IMR-90 (cell line): ENCODE results near the gene KRTAP5-4. TPM values are rescaled to one million over a fixed set of nuclear protein-coding genes. Genes with fewer than 3 reads are reported as not detected.
"Not testable (repeated sequence)": the region's sequence is repeated elsewhere in the genome, so short reads cannot be mapped to it uniquely, and the experiment has no call there.

Experiments
- ATAC-seq: fragments of 200-7000 bp; cut with Tn5 transposase; 2 replicates; pipeline ENCODE4 v1.9.1; 2020; ENCODE audit warnings: low read depth, mild to moderate bottlenecking, moderate library complexity
- BruUV-seq: library from RNA; stranded (reverse); fragments of 400-500 nt; replicated peaks from 2 replicates; lab custom pipeline; 2021; lab: Mats Ljungman, UMichigan
- CTCF ChIA-PET: fragments of 300-600 bp; formaldehyde crosslinking; extraction: SDS; loops from one replicate; lab custom pipeline; 2021; ENCODE audit warnings: antibody characterized with exemption; lab: Yijun Ruan, JAX
- POLR2A ChIA-PET: fragments of 300-600 bp; sonication (Branson Sonifier 250); formaldehyde crosslinking; loops from one replicate; lab custom pipeline; 2022; ENCODE audit warnings: antibody characterized with exemption; ENCODE audit not compliant: unreplicated experiment; lab: Charles Lee
- DNase-seq: peaks from one replicate; pipeline ENCODE4 v3.0.0; 2013
- H2AFZ ChIP-seq: replicated peaks from 2 replicates; pipeline ENCODE3; 2013; ENCODE audit warnings: low read length, mild to moderate bottlenecking; ENCODE audit not compliant: poor library complexity
- H2AK5ac ChIP-seq: 2 replicates; pipeline ENCODE4 v1.6.1; 2013; ENCODE audit warnings: low read depth, low read length, inconsistent platforms
- H2AK9ac ChIP-seq: replicated peaks from 2 replicates; pipeline ENCODE3; 2013; ENCODE audit warnings: mild to moderate bottlenecking, low read depth, low read length, moderate library complexity; ENCODE audit not compliant: poor library complexity
- H2BK120ac ChIP-seq: 2 replicates; pipeline ENCODE4 v1.6.1; 2013; ENCODE audit warnings: low read depth, low read length, inconsistent platforms
- H2BK15ac ChIP-seq: 3 replicates; pipeline ENCODE4 v1.6.1; 2013; ENCODE audit warnings: low read depth, low read length, inconsistent platforms
- H2BK20ac ChIP-seq: 2 replicates; pipeline ENCODE4 v1.6.1; 2013; ENCODE audit warnings: low read depth, mild to moderate bottlenecking, inconsistent platforms, low read length, moderate library complexity
- H2BK5ac ChIP-seq: 2 replicates; pipeline ENCODE4 v1.6.1; 2013; ENCODE audit warnings: mild to moderate bottlenecking, low read depth, low read length, inconsistent platforms; ENCODE audit not compliant: poor library complexity, severe bottlenecking
- H3K14ac ChIP-seq: replicated peaks from 2 replicates; pipeline ENCODE4 v1.6.1; 2013; ENCODE audit warnings: low read depth, low read length, inconsistent platforms
- H3K18ac ChIP-seq: 2 replicates; pipeline ENCODE4 v1.6.1; 2013; ENCODE audit warnings: low read depth, low read length, control low read depth
- H3K23ac ChIP-seq: 2 replicates; pipeline ENCODE4 v1.6.1; 2013; ENCODE audit warnings: low read depth, low read length, inconsistent platforms
- H3K27ac ChIP-seq: 2 replicates; pipeline ENCODE4 v1.5.1; 2013; ENCODE audit warnings: mild to moderate bottlenecking, control low read depth, low read length; ENCODE audit not compliant: insufficient read depth
- H3K27me3 ChIP-seq: 2 replicates; pipeline ENCODE4 v1.6.1; 2013; ENCODE audit warnings: low read length; ENCODE audit not compliant: control insufficient read depth, insufficient read depth
- H3K36me3 ChIP-seq: 2 replicates; pipeline ENCODE4 v1.6.1; 2013; ENCODE audit warnings: low read length, mixed read lengths; ENCODE audit not compliant: control insufficient read depth, insufficient read depth
- H3K4ac ChIP-seq: 2 replicates; pipeline ENCODE4 v1.6.1; 2013; ENCODE audit warnings: low read depth, low read length, inconsistent platforms
- H3K4me1 ChIP-seq: 2 replicates; pipeline ENCODE4 v1.6.1; 2013; ENCODE audit warnings: low read length, mixed read lengths; ENCODE audit not compliant: control insufficient read depth, insufficient read depth
- H3K4me2 ChIP-seq: 2 replicates; pipeline ENCODE4 v1.6.1; 2013; ENCODE audit warnings: low read depth, mild to moderate bottlenecking, control low read depth, low read length, moderate library complexity
- H3K4me3 ChIP-seq: 2 replicates; pipeline ENCODE4 v1.5.1; 2013; ENCODE audit warnings: low read depth, mild to moderate bottlenecking, control low read depth, low read length, moderate library complexity; ENCODE audit not compliant: insufficient read depth
- H3K56ac ChIP-seq: 2 replicates; pipeline ENCODE4 v1.6.1; 2013; ENCODE audit warnings: low read length, inconsistent platforms; ENCODE audit not compliant: insufficient read depth; ENCODE audit errors: extremely low read depth
- H3K79me1 ChIP-seq, 2 experiments: 2 replicates each; pipeline ENCODE4 v1.6.1; 2013; ENCODE audit warnings: low read length in 2 of 2, inconsistent platforms in 1 of 2, low read depth in 1 of 2
- H3K9ac ChIP-seq: 2 replicates; pipeline ENCODE4 v1.6.1; 2013; ENCODE audit warnings: low read depth, low read length, control low read depth
- H3K9me1 ChIP-seq: 2 replicates; pipeline ENCODE4 v1.6.1; 2013; ENCODE audit warnings: low read length, inconsistent platforms; ENCODE audit not compliant: insufficient read depth
- H3K9me3 ChIP-seq: 2 replicates; pipeline ENCODE4 v1.6.1; 2013; ENCODE audit warnings: low read length; ENCODE audit not compliant: control insufficient read depth, insufficient read depth
- H4K20me1 ChIP-seq: 2 replicates; pipeline ENCODE4 v1.6.1; 2013; ENCODE audit warnings: low read length, inconsistent platforms; ENCODE audit not compliant: insufficient read depth
- H4K5ac ChIP-seq: 2 replicates; pipeline ENCODE4 v1.6.1; 2013; ENCODE audit warnings: mild to moderate bottlenecking, low read depth, low read length, control low read depth
- H4K8ac ChIP-seq, 2 experiments: 2 replicates each; pipeline ENCODE4 v1.6.1; 2013; ENCODE audit warnings: low read depth in 2 of 2, low read length in 2 of 2, control low read depth in 1 of 2, inconsistent platforms in 1 of 2
- H4K91ac ChIP-seq: 2 replicates; pipeline ENCODE4 v1.6.1; 2013; ENCODE audit warnings: low read depth, low read length, inconsistent platforms; ENCODE audit not compliant: insufficient read depth
- WGBS, 2 experiments: methylation state at CpG; one replicate each; pipeline versions ENCODE4 v1.1.5 to v1.1.7; 2013; ENCODE audit warnings: missing lambda C conversion rate in 2 of 2; ENCODE audit not compliant: insufficient read length in 1 of 2; ENCODE audit errors: extremely low coverage in 2 of 2; 5-methylcytosine and 5-hydroxymethylcytosine counted together
- dilution Hi-C: fragments of 300-500 bp; cut with HindIII; formaldehyde crosslinking; loops from one replicate; pipeline ENCODE4 v1.14.3; 2018; ENCODE audit warnings: low sequenced_read_pairs; ENCODE audit not compliant: unreplicated experiment
- in situ Hi-C: fragments of 300-500 bp; cut with MboI; formaldehyde crosslinking; loops from 3 replicates; pipeline ENCODE4 v1.14.3; 2019; ENCODE audit warnings: low sequenced_read_pairs, inconsistent platforms, mixed read lengths
- intact Hi-C: fragments of 100-400 bp; cut with micrococcal nuclease; formaldehyde crosslinking; loops from 2 replicates; pipeline ENCODE4 v1.10.0; 2022
- polyA plus RNA-seq, 3 experiments: library from polyadenylated mRNA; depleted of rRNA; stranded (reverse); fragments of >200 nt; gene quantifications; 2 replicates each; pipeline ENCODE4 v1.2.3, GENCODE V29; 2012; ENCODE audit warnings: low replicate concordance in 1 of 3
- total RNA-seq: library from RNA; depleted of rRNA; stranded (reverse); fragments of >200 nt; gene quantifications from 2 replicates; pipeline ENCODE4 v1.2.3, GENCODE V29; 2012

The KRTAP5-4 gene
- total and polyA plus RNA-seq, 2 of the 4 experiments (the other 2 are of a cell fraction): not detected

- H3K18ac ChIP-seq, H4K5ac ChIP-seq, intact Hi-C loops, POLR2A ChIA-PET, H2BK5ac ChIP-seq, H4K8ac ChIP-seq, BruUV-seq, H2BK15ac ChIP-seq, H3K27ac ChIP-seq, H4K91ac ChIP-seq, DNase-seq, H3K56ac ChIP-seq, H3K4me3 ChIP-seq, in situ Hi-C loops, H3K4me2 ChIP-seq, H3K4ac ChIP-seq, ATAC-seq, H3K23ac ChIP-seq, H3K9ac ChIP-seq, H2BK20ac ChIP-seq, dilution Hi-C loops, H3K36me3 ChIP-seq, H2AK9ac ChIP-seq, H2AK5ac ChIP-seq, H3K9me1 ChIP-seq, H3K9me3 ChIP-seq, H2BK120ac ChIP-seq, H3K4me1 ChIP-seq, H3K79me1 ChIP-seq, H3K14ac ChIP-seq, H2AFZ ChIP-seq: not testable (repeated sequence)
- CTCF ChIA-PET: interaction anchor here (1.5 to 4.4 kb wide), 2 partner anchors 18 to 30 kb away, joined by 7 to 30 read pairs; no protein-coding TSS in a partner anchor
- WGBS, 2 experiments: 50% methylated on average over 1 of the region's 16 CpGs; no CpG with 5 or more reads in 1 of the 2 experiments
- Histone ChIP-seq H3K27me3 (peaks cover 31% of the 10 kb centered on the region), H4K20me1 (peaks cover 14% of the 10 kb centered on the region)
These were observed 46.2 kb downstream of the KRTAP5-4 start for GRCh38 chr11:1575756-1576155.
